HepG2 (cell line): ENCODE measurements around the gene DBNDD2. TPM values are rescaled to one million over a fixed set of nuclear protein-coding genes. Genes with fewer than 3 reads are reported as not detected.

Source experiments
- AFF4 ChIP-seq: sonication (generic); formaldehyde crosslinking; IDR thresholded peaks from 2 replicates; pipeline ENCODE4 v1.4.0; 2020; ENCODE audit warnings: missing genetic modification reagents
- ARNT2 ChIP-seq: sonication (generic); formaldehyde crosslinking; IDR thresholded peaks from 2 replicates; pipeline ENCODE4 v1.8.0; 2022; ENCODE audit warnings: mild to moderate bottlenecking, low read depth, missing genetic modification reagents, moderate library complexity
- KAT2B ChIP-seq: fragments of 150-350 bp; IDR thresholded peaks from 2 replicates; pipeline ENCODE4 v1.6.1; 2014; ENCODE audit warnings: low read depth, low read length, borderline replicate concordance
- KDM4B ChIP-seq: sonication (generic); formaldehyde crosslinking; IDR thresholded peaks from 2 replicates; pipeline ENCODE4 v1.4.0; 2020; ENCODE audit warnings: missing genetic modification reagents
- MYPOP ChIP-seq: sonication (generic); formaldehyde crosslinking; IDR thresholded peaks from 2 replicates; pipeline ENCODE4 v1.8.1; 2023; ENCODE audit warnings: mild to moderate bottlenecking, moderate library complexity, missing genetic modification reagents
- PTBP1 ChIP-seq: fragments of 200-400 bp; formaldehyde crosslinking; IDR thresholded peaks from 2 replicates; pipeline ENCODE4 v1.6.1; 2018; ENCODE audit warnings: low read length, low read depth; ENCODE audit not compliant: poor library complexity, severe bottlenecking
- RARG ChIP-seq: sonication (generic); formaldehyde crosslinking; IDR thresholded peaks from 2 replicates; pipeline ENCODE4 v1.4.0; 2020; ENCODE audit warnings: low read depth, mild to moderate bottlenecking, missing genetic modification reagents
- REL ChIP-seq: sonication (generic); formaldehyde crosslinking; conservative IDR thresholded peaks from 2 replicates; pipeline ENCODE4 v1.8.0; 2022; ENCODE audit warnings: mild to moderate bottlenecking, missing genetic modification reagents, moderate library complexity
- SMAD9 ChIP-seq: sonication (generic); formaldehyde crosslinking; IDR thresholded peaks from 2 replicates; pipeline ENCODE4 v1.5.1; 2020; ENCODE audit warnings: mild to moderate bottlenecking, missing genetic modification reagents
- TSC22D2 ChIP-seq: sonication (generic); formaldehyde crosslinking; IDR thresholded peaks from 2 replicates; pipeline ENCODE4 v1.5.1; 2020; ENCODE audit warnings: missing genetic modification reagents, mild to moderate bottlenecking, borderline replicate concordance
- ZMYM3 ChIP-seq: sonication (generic); formaldehyde crosslinking; IDR thresholded peaks from 2 replicates; pipeline ENCODE4 v1.5.1; 2020; ENCODE audit warnings: mild to moderate bottlenecking, missing genetic modification reagents
- ZNF235 ChIP-seq: sonication (generic); formaldehyde crosslinking; IDR thresholded peaks from 2 replicates; pipeline ENCODE4 v1.8.1; 2023; ENCODE audit warnings: mild to moderate bottlenecking, missing genetic modification reagents, borderline replicate concordance
- ZNF280B ChIP-seq: sonication (generic); formaldehyde crosslinking; IDR thresholded peaks from 2 replicates; pipeline ENCODE4 v1.5.0; 2020; ENCODE audit warnings: missing genetic modification reagents, mild to moderate bottlenecking, borderline replicate concordance
- ZNF609 ChIP-seq: sonication (generic); formaldehyde crosslinking; IDR thresholded peaks from 2 replicates; pipeline ENCODE4 v1.4.0; 2020; ENCODE audit warnings: mild to moderate bottlenecking, missing genetic modification reagents, borderline replicate concordance
- ZNF615 ChIP-seq: sonication (generic); formaldehyde crosslinking; IDR thresholded peaks from 2 replicates; pipeline ENCODE4 v1.5.0; 2020; ENCODE audit warnings: mild to moderate bottlenecking, missing genetic modification reagents, borderline replicate concordance
- ZNF703 ChIP-seq: sonication (generic); formaldehyde crosslinking; IDR thresholded peaks from 2 replicates; pipeline ENCODE4 v1.5.1; 2020; ENCODE audit warnings: missing genetic modification reagents, mild to moderate bottlenecking, moderate library complexity, borderline replicate concordance
- polyA plus RNA-seq, 8 experiments: library from polyadenylated mRNA; depleted of rRNA in 3 of 8; stranded (reverse) in 7 of 8; unstranded in 1 of 8; fragments of >200 nt; fragmentation: Illumina TruSeq in 4 of 8; extraction: Trizol in 4 of 8; gene quantifications; 2 replicates each; pipeline versions ENCODE4 v1.2.1 to v1.2.3, GENCODE V29; 2011 to 2016; ENCODE audit warnings: low read depth in 4 of 8, missing spikeins in 1 of 8, mixed read lengths in 1 of 8; ENCODE audit not compliant: insufficient read depth in 1 of 8
- total RNA-seq, 5 experiments: library from RNA; depleted of rRNA; stranded (reverse); fragments of >200 nt; fragmentation: Illumina TruSeq; extraction: Trizol; gene quantifications; 2 replicates each; pipeline ENCODE4 v1.2.3, GENCODE V29; 2016; ENCODE audit warnings: low read depth in 1 of 5

Gene DBNDD2
- total and polyA plus RNA-seq, 2 of the 13 experiments (the other 11 are each of a cell fraction or from before 2014, with no cell fraction given): 16.7 to 47.6 TPM

GRCh38 chr20:45362804-45363610 lies 45.1 kb upstream of the DBNDD2 start, which contains the start of gene SYS1 (continued):
- TF ChIP-seq AFF4 (CRISPR knock-in tag): no peak
- TF ChIP-seq KAT2B: no peak
- peak; percentile 79; the same call in 1 of the 2 replicates for TF ChIP-seq ZNF235
- TF ChIP-seq KDM4B (CRISPR knock-in tag): 0 out of 2 replicates have a peak, but pooled peaks have one; percentile 95
- peak; percentile 94 for TF ChIP-seq ZNF280B (CRISPR knock-in tag)
- TF ChIP-seq SMAD9 (CRISPR knock-in tag): no peak; the same call in 1 of the 2 replicates
- TF ChIP-seq ZNF615: no peak
- TF ChIP-seq RARG (CRISPR knock-in tag): peak; percentile 94; the same call in 1 of the 2 replicates
- TF ChIP-seq TSC22D2 (CRISPR knock-in tag): peak; percentile 92
- no peak for TF ChIP-seq REL (CRISPR knock-in tag)
- TF ChIP-seq ZNF703 (CRISPR knock-in tag): peak; percentile 48; the same call in 1 of the 2 replicates
- TF ChIP-seq ZNF609 (CRISPR knock-in tag): peak; percentile 88
- peak; percentile 81 for TF ChIP-seq PTBP1
- peak; percentile 91; the same call in 1 of the 2 replicates for TF ChIP-seq ARNT2 (CRISPR knock-in tag)
- TF ChIP-seq MYPOP (CRISPR knock-in tag): peak; percentile 66; the same call in 1 of the 2 replicates
- TF ChIP-seq ZMYM3: peak; percentile 56
